Ishikawa (cell line): ENCODE data around the gene DYNLT2.

Source experiments
- CEBPB ChIP-seq: IDR thresholded peaks from 2 replicates; pipeline ENCODE4 v1.6.1; 2012
- EGR1 ChIP-seq: IDR thresholded peaks from 2 replicates; pipeline ENCODE4 v1.6.1; 2012
- FOXM1 ChIP-seq: IDR thresholded peaks from 2 replicates; pipeline ENCODE4 v1.6.1; 2012; ENCODE audit warnings: low read depth, borderline replicate concordance
- MAX ChIP-seq: IDR thresholded peaks from 2 replicates; pipeline ENCODE4 v1.6.1; 2012
- RAD21 ChIP-seq: IDR thresholded peaks from 2 replicates; pipeline ENCODE4 v1.6.1; 2012; ENCODE audit warnings: low read depth
- REST ChIP-seq: IDR thresholded peaks from 2 replicates; pipeline ENCODE4 v1.6.1; 2012; ENCODE audit warnings: low read depth, mild to moderate bottlenecking
- TAF1 ChIP-seq: IDR thresholded peaks from 2 replicates; pipeline ENCODE4 v1.6.1; 2012; ENCODE audit warnings: low read depth, mild to moderate bottlenecking
- TCF12 ChIP-seq: IDR thresholded peaks from 2 replicates; pipeline ENCODE4 v1.6.1; 2012; ENCODE audit warnings: low read depth

- TF ChIP-seq TCF12: no peak
- TF ChIP-seq CEBPB: no peak
- no peak for TF ChIP-seq EGR1
- no peak for TF ChIP-seq RAD21
- no peak for TF ChIP-seq MAX
- TF ChIP-seq REST: no peak
- no peak for TF ChIP-seq FOXM1
- TF ChIP-seq TAF1: no peak
Measured at GRCh38 chr6:169714178-169714577, 37.2 kb downstream of the DYNLT2 start.
